Osteoblast (primary cell): ENCODE measurements around the gene OR1D2. TPM values are rescaled to one million over a fixed set of nuclear protein-coding genes. Genes with fewer than 3 reads are reported as not detected.

ENCODE experiments used
- DNase-seq: peaks from one replicate; pipeline ENCODE4 v3.0.0; 2011; ENCODE audit warnings: low spot score, mixed read lengths; ENCODE audit not compliant: insufficient read length; ENCODE audit errors: missing footprints
- H2AFZ ChIP-seq: 2 replicates; pipeline ENCODE4 v1.6.0; 2011; ENCODE audit warnings: mild to moderate bottlenecking, low read length
- H3K27ac ChIP-seq: 2 replicates; pipeline ENCODE4 v1.5.1; 2011; ENCODE audit warnings: mild to moderate bottlenecking, low read depth, low read length, moderate library complexity
- H3K27me3 ChIP-seq: 2 replicates; pipeline ENCODE4 v1.6.0; 2012; ENCODE audit warnings: mild to moderate bottlenecking, control low read depth, inconsistent platforms, low read length, moderate library complexity; ENCODE audit not compliant: insufficient read depth
- H3K36me3 ChIP-seq: 2 replicates; pipeline ENCODE4 v1.5.1; 2011; ENCODE audit warnings: mild to moderate bottlenecking, low read length, control low read depth, moderate library complexity; ENCODE audit not compliant: insufficient read depth
- H3K4me1 ChIP-seq: 2 replicates; pipeline ENCODE4 v1.5.1; 2011; ENCODE audit warnings: mild to moderate bottlenecking, low read length, control low read depth, moderate library complexity; ENCODE audit not compliant: insufficient read depth
- H3K4me2 ChIP-seq: 2 replicates; pipeline ENCODE4 v1.6.0; 2011; ENCODE audit warnings: mild to moderate bottlenecking, low read length; ENCODE audit not compliant: insufficient read depth
- H3K4me3 ChIP-seq: fragments of 200-600 bp; sonication (generic); 3 replicates; pipeline ENCODE4 v1.5.1; 2012; ENCODE audit warnings: mild to moderate bottlenecking, low read length, inconsistent platforms; ENCODE audit not compliant: insufficient read depth
- H3K79me2 ChIP-seq: 2 replicates; pipeline ENCODE4 v1.6.0; 2012; ENCODE audit warnings: mild to moderate bottlenecking, low read length, control low read depth, inconsistent platforms; ENCODE audit not compliant: insufficient read depth
- H3K9me3 ChIP-seq: 2 replicates; pipeline ENCODE4 v1.5.1; 2011; ENCODE audit warnings: low read depth, low read length, control low read depth
- H4K20me1 ChIP-seq: 2 replicates; pipeline ENCODE4 v1.6.0; 2012; ENCODE audit warnings: mild to moderate bottlenecking, low read length, control low read depth; ENCODE audit not compliant: insufficient read depth
- CTCF ChIP-seq: IDR thresholded peaks from 2 replicates; pipeline ENCODE4 v1.5.1; 2011; ENCODE audit warnings: mild to moderate bottlenecking, low read depth, low read length, moderate library complexity; ENCODE audit errors: extremely low read depth
- total RNA-seq: library from RNA; depleted of rRNA; stranded (reverse); fragments of >200 nt; gene quantifications from 2 replicates; pipeline ENCODE4 v1.2.3, GENCODE V29; 2012

The OR1D2 gene
- total RNA-seq, 1 donor = not detected

- no peaks in the 10 kb centered on the region for H3K9me3 ChIP-seq
- no peaks in the 10 kb centered on the region for H3K79me2 ChIP-seq
- H4K20me1 ChIP-seq = no peaks in the 10 kb centered on the region
- no peak for DNase-seq
- H3K36me3 ChIP-seq = no peaks in the 10 kb centered on the region
- peak overlapping the region; percentile 81 for H3K4me3 ChIP-seq
- H2AFZ ChIP-seq = no peak overlapping the region
- no peaks in the 10 kb centered on the region for H3K27me3 ChIP-seq
- H3K4me2 ChIP-seq = peak overlapping the region; percentile 83
- H3K4me1 ChIP-seq = peaks cover 4% of the 10 kb centered on the region
- H3K27ac ChIP-seq = no peak overlapping the region
- no peak for TF ChIP-seq CTCF
Measured at GRCh38 chr17:3049705-3050295, 54.4 kb downstream of the OR1D2 start.

- H3K79me2 ChIP-seq = no peaks in the 10 kb centered on the region
- peak overlapping the region; percentile 83 for H3K4me2 ChIP-seq
- peak; percentile 69 for TF ChIP-seq CTCF
- no peaks in the 10 kb centered on the region for H3K27me3 ChIP-seq
- H3K27ac ChIP-seq = peak overlapping the region; percentile 50
- peak overlapping the region; percentile 81 for H3K4me3 ChIP-seq
- peaks cover 4% of the 10 kb centered on the region for H3K4me1 ChIP-seq
- H4K20me1 ChIP-seq = no peaks in the 10 kb centered on the region
- peaks cover 1% of the 10 kb centered on the region for H3K9me3 ChIP-seq
- H2AFZ ChIP-seq = peak overlapping the region; percentile 97
- peak; percentile 97 for DNase-seq
- H3K36me3 ChIP-seq = no peaks in the 10 kb centered on the region
Measured at GRCh38 chr17:3048727-3049471, 55.3 kb downstream of the OR1D2 start.

GRCh38 chr17:3046753-3047152, 57.5 kb downstream of the OR1D2 start:
- DNase-seq = no peak
- H3K79me2 ChIP-seq = no peaks in the 10 kb centered on the region
- no peak for TF ChIP-seq CTCF
- H3K36me3 ChIP-seq = no peaks in the 10 kb centered on the region
- H3K27ac ChIP-seq = no peak overlapping the region
- peaks cover 4% of the 10 kb centered on the region for H3K4me1 ChIP-seq
- no peaks in the 10 kb centered on the region for H3K27me3 ChIP-seq
- no peak overlapping the region for H3K4me3 ChIP-seq
- H4K20me1 ChIP-seq = no peaks in the 10 kb centered on the region
- H3K4me2 ChIP-seq = no peak overlapping the region
- H3K9me3 ChIP-seq = peaks cover 3% of the 10 kb centered on the region
- no peak overlapping the region for H2AFZ ChIP-seq

DNA sequence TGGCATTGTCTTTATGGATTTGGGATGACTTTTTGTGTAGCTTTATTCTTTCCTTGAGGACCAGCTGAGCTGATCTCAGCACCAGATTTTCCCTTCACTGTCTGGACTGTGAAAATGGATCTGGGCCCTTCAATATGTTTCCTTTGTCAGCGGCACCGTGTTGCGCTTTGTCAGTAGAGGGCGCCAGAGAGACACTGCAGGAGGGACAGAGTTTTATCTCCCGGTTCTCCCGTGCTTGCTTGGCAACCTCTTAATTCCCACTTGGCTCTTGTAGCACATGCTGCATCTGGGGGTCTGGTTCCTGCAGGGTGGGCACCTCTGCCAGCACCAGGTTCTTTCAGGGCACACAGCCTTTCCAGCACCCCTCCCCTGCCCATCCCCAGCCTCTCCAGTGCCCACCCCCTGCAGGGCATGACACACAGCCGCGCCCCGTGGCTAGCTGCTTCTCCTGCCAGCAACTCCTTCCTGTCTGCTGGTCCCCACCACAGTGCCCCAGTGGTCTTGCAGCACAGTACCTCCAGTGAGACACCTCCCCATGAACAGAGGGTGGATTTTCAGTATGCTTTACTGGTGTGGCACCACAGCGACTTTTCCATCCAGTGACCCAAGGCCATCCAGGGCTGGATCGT, 60.4 kb downstream of the OR1D2 start:
- DNase-seq = no peak
- no peaks in the 10 kb centered on the region for H4K20me1 ChIP-seq
- no peak overlapping the region for H2AFZ ChIP-seq
- peak; percentile 19 for TF ChIP-seq CTCF
- H3K79me2 ChIP-seq = no peaks in the 10 kb centered on the region
- H3K36me3 ChIP-seq = no peaks in the 10 kb centered on the region
- H3K27me3 ChIP-seq = no peaks in the 10 kb centered on the region
- H3K9me3 ChIP-seq = peaks cover 3% of the 10 kb centered on the region
- no peak overlapping the region for H3K4me3 ChIP-seq
- no peak overlapping the region for H3K4me2 ChIP-seq
- H3K27ac ChIP-seq = no peak overlapping the region
- H3K4me1 ChIP-seq = no peaks in the 10 kb centered on the region
